ENCODE results near the gene LTO1. TPM values are rescaled to one million over a fixed set of nuclear protein-coding genes. Genes with fewer than 3 reads are reported as not detected.

Gene LTO1
- polyA plus RNA-seq, 3 donors, result 18.5 to 21.5 (median 20.3) TPM

GRCh38 chr11:69660001-69660500, 15.1 kb downstream of the LTO1 start:
- no peak for DNase-seq (ENCODE audit: low read depth in 3 of 3, low spot score in 2 of 3)

GRCh38 chr11:69659591-69659990, 15.6 kb downstream of the LTO1 start:
- no peak for DNase-seq (ENCODE audit: low read depth in 3 of 3, low spot score in 2 of 3)

GRCh38 chr11:69658626-69659450, 16.3 kb downstream of the LTO1 start:
- no peak for DNase-seq (ENCODE audit: low read depth in 3 of 3, low spot score in 2 of 3)

- no peak for DNase-seq (ENCODE audit: low read depth in 3 of 3, low spot score in 2 of 3)
These were observed 17.1 kb downstream of the LTO1 start for GRCh38 chr11:69657911-69658625.

GRCh38 chr11:69657456-69657910, 17.7 kb downstream of the LTO1 start:
- no peak for DNase-seq (ENCODE audit: low read depth in 3 of 3, low spot score in 2 of 3)

GRCh38 chr11:69656536-69657455, 18.4 kb downstream of the LTO1 start:
- no peak for DNase-seq (ENCODE audit: low read depth in 3 of 3, low spot score in 2 of 3)

GRCh38 chr11:69655479-69656428, 19.4 kb downstream of the LTO1 start:
- DNase-seq (ENCODE audit: low read depth in 3 of 3, low spot score in 2 of 3), result no peak

- DNase-seq (ENCODE audit: low read depth in 3 of 3, low spot score in 2 of 3), result no peak
These were observed 20.3 kb downstream of the LTO1 start for GRCh38 chr11:69654660-69655478.

- no peak for DNase-seq (ENCODE audit: low read depth in 3 of 3, low spot score in 2 of 3)
These were observed 21.0 kb downstream of the LTO1 start for GRCh38 chr11:69654001-69654659.

GRCh38 chr11:69653406-69653960, 21.7 kb downstream of the LTO1 start:
- DNase-seq (ENCODE audit: low read depth in 3 of 3, low spot score in 2 of 3), result no peak

- DNase-seq (ENCODE audit: low read depth in 3 of 3, low spot score in 2 of 3), result no peak
These were observed 22.2 kb downstream of the LTO1 start for GRCh38 chr11:69652999-69653398.

- DNase-seq (ENCODE audit: low read depth in 3 of 3, low spot score in 2 of 3), result no peak
These were observed 23.1 kb downstream of the LTO1 start for GRCh38 chr11:69651834-69652620.

- no peak for DNase-seq (ENCODE audit: low read depth in 3 of 3, low spot score in 2 of 3)
These were observed 24.3 kb downstream of the LTO1 start for GRCh38 chr11:69650832-69651344.

- no peak for DNase-seq (ENCODE audit: low read depth in 3 of 3, low spot score in 2 of 3)
These were observed 24.9 kb downstream of the LTO1 start for GRCh38 chr11:69650081-69650831.

- no peak for DNase-seq (ENCODE audit: low read depth in 3 of 3, low spot score in 2 of 3)
These were observed 25.6 kb downstream of the LTO1 start for GRCh38 chr11:69649576-69649900.

All from right renal cortex interstitium (tissue), 3 donors.